Measurements from ENCODE around the gene SLC18A2. TPM values are rescaled to one million over a fixed set of nuclear protein-coding genes. Genes with fewer than 3 reads are reported as not detected.

The SLC18A2 gene
- total RNA-seq, 4 donors from 2014 or later: 0.65 to 2.8 (median 2.1) TPM

- H3K4me3 ChIP-seq: no peak overlapping the region
- peak; percentile 64 for DNase-seq (ENCODE audit: extremely low spot score)
- WGBS: 68% methylated on average over 7 of the region's 7 CpGs
- H3K9me3 ChIP-seq: no peaks in the 10 kb centered on the region
- no peak overlapping the region for H3K27ac ChIP-seq (replicated peaks in 1 of 4)
- intact Hi-C loops (cut with DNase I): no loop called here
- no peak for TF ChIP-seq EP300 (IDR thresholded peaks at IDR 0.05)
- no peak for TF ChIP-seq POLR2A (IDR thresholded peaks at IDR 0.05; ENCODE audit: low read depth)
- TF ChIP-seq CTCF (IDR thresholded peaks at IDR 0.05): no peak
- no peak for TF ChIP-seq POLR2AphosphoS5 (IDR thresholded peaks at IDR 0.05)
- H3K27me3 ChIP-seq: peaks cover 0 to 48% (median 0%) of the 10 kb centered on the region in 4 donors
- no peaks in the 10 kb centered on the region for H3K4me1 ChIP-seq
- no peaks in the 10 kb centered on the region for H3K36me3 ChIP-seq
Observed at GRCh38 chr10:117264782-117265181, 23.9 kb downstream of the SLC18A2 start.

- DNase-seq (ENCODE audit: extremely low spot score): peak; percentile 91
- Histone ChIP-seq H3K27ac (replicated peaks in 1 of 4) (no peak overlapping the region), H3K27me3 (peaks cover 0 to 34% (median 0%) of the 10 kb centered on the region in 4 donors), H3K36me3 (no peaks in the 10 kb centered on the region), H3K4me1 (no peaks in the 10 kb centered on the region), H3K4me3 (no peak overlapping the region), H3K9me3 (no peaks in the 10 kb centered on the region)
- no peak for TF ChIP-seq POLR2A (IDR thresholded peaks at IDR 0.05; ENCODE audit: low read depth)
- WGBS: 80% methylated on average over 9 of the region's 9 CpGs
- intact Hi-C loops (cut with DNase I): no loop called here
Observed at GRCh38 chr10:117266400-117266799, 25.5 kb downstream of the SLC18A2 start.

GRCh38 chr10:117266812-117267211, 25.9 kb downstream of the SLC18A2 start:
- no peaks in the 10 kb centered on the region for H3K9me3 ChIP-seq
- no peaks in the 10 kb centered on the region for H3K36me3 ChIP-seq
- H3K4me3 ChIP-seq: no peak overlapping the region
- H3K27me3 ChIP-seq: peaks cover 0 to 30% (median 0%) of the 10 kb centered on the region in 4 donors
- no peak for TF ChIP-seq POLR2AphosphoS5 (IDR thresholded peaks at IDR 0.05)
- TF ChIP-seq EP300 (IDR thresholded peaks at IDR 0.05): no peak
- TF ChIP-seq POLR2A (IDR thresholded peaks at IDR 0.05; ENCODE audit: low read depth): no peak
- no peak for TF ChIP-seq CTCF (IDR thresholded peaks at IDR 0.05)
- no peak for DNase-seq (ENCODE audit: extremely low spot score)
- intact Hi-C loops (cut with DNase I): no loop called here
- no peak overlapping the region for H3K27ac ChIP-seq (replicated peaks in 1 of 4)
- no peaks in the 10 kb centered on the region for H3K4me1 ChIP-seq
- WGBS: 59% methylated on average over 2 of the region's 2 CpGs

GRCh38 chr10:117268258-117268657, 27.3 kb downstream of the SLC18A2 start:
- Histone ChIP-seq H3K27ac (replicated peaks in 1 of 4) (no peak overlapping the region), H3K4me1 (no peaks in the 10 kb centered on the region), H3K36me3 (no peaks in the 10 kb centered on the region), H3K27me3 (peaks cover 0 to 16% (median 0%) of the 10 kb centered on the region in 4 donors), H3K4me3 (no peak overlapping the region), H3K9me3 (no peaks in the 10 kb centered on the region)
- 93% methylated on average over 4 of the region's 4 CpGs for WGBS
- DNase-seq (ENCODE audit: extremely low spot score): peak; percentile 62
- no peak for TF ChIP-seq POLR2AphosphoS5 (IDR thresholded peaks at IDR 0.05)
- no peak for TF ChIP-seq POLR2A (IDR thresholded peaks at IDR 0.05; ENCODE audit: low read depth)
- TF ChIP-seq EP300 (IDR thresholded peaks at IDR 0.05): no peak
- no peak for TF ChIP-seq CTCF (IDR thresholded peaks at IDR 0.05)
- intact Hi-C loops (cut with DNase I): no loop called here

GRCh38 chr10:117268907-117269306, 28.0 kb downstream of the SLC18A2 start:
- WGBS: 91% methylated on average over 2 of the region's 2 CpGs
- Histone ChIP-seq H3K9me3 (no peaks in the 10 kb centered on the region), H3K27me3 (peaks cover 0 to 9% (median 0%) of the 10 kb centered on the region in 4 donors), H3K27ac (replicated peaks in 1 of 4) (no peak overlapping the region), H3K4me1 (no peaks in the 10 kb centered on the region), H3K36me3 (no peaks in the 10 kb centered on the region), H3K4me3 (no peak overlapping the region)
- intact Hi-C loops (cut with DNase I): no loop called here
- TF ChIP-seq POLR2A (IDR thresholded peaks at IDR 0.05; ENCODE audit: low read depth): no peak
- TF ChIP-seq POLR2AphosphoS5 (IDR thresholded peaks at IDR 0.05): no peak
- TF ChIP-seq CTCF (IDR thresholded peaks at IDR 0.05): no peak
- TF ChIP-seq EP300 (IDR thresholded peaks at IDR 0.05): no peak
- no peak for DNase-seq (ENCODE audit: extremely low spot score)

All from esophagus muscularis mucosa (tissue), 4 donors.